ENCODE results near the gene SIPA1L3.
"Not testable (repeated sequence)": the region's sequence is repeated elsewhere in the genome, so short reads cannot be mapped to it uniquely, and the experiment has no call there.

SIPA1L3 gene

DNA sequence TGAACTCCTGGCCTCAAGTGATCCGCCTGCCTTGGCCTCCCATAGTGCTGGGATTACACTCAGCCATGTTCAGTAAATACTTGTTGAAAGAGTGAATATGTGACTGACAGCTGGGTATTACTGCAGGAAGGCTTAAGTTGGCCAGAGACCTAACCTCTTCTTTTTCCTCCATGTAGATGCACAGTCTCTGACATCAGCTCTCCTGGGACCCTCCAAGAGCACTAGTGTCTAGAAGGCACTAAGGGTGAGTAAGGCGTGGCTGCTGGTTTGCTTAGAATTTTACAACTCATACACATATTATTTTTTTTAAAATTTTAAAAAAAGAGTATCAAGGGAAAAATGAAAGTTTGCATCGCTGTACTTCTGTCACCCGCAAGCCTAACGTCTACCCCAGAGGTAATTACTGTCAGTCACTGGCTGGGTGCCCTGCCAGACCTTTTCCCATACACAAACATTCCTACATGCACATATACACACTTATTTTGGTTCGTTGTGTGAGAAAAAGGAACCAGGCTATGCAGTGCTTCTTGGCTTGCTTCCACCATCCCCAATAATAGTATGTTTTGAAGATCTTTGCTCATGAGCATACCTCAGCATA lies 122.0 kb downstream of the SIPA1L3 start:
- no peak for DNase-seq (ENCODE audit: low read depth)
- TF ChIP-seq, protein P1, sequence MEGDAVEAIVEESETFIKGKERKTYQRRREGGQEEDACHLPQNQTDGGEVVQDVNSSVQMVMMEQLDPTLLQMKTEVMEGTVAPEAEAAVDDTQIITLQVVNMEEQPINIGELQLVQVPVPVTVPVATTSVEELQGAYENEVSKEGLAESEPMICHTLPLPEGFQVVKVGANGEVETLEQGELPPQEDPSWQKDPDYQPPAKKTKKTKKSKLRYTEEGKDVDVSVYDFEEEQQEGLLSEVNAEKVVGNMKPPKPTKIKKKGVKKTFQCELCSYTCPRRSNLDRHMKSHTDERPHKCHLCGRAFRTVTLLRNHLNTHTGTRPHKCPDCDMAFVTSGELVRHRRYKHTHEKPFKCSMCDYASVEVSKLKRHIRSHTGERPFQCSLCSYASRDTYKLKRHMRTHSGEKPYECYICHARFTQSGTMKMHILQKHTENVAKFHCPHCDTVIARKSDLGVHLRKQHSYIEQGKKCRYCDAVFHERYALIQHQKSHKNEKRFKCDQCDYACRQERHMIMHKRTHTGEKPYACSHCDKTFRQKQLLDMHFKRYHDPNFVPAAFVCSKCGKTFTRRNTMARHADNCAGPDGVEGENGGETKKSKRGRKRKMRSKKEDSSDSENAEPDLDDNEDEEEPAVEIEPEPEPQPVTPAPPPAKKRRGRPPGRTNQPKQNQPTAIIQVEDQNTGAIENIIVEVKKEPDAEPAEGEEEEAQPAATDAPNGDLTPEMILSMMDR (IDR thresholded peaks at IDR 0.05; ENCODE audit: control insufficient read depth, insufficient read depth, low read depth, low read length, missing control alignments) = no peak
- H3K4me3 ChIP-seq (ENCODE audit: control insufficient read depth, low read depth, low read length) = no peak overlapping the region

DNA sequence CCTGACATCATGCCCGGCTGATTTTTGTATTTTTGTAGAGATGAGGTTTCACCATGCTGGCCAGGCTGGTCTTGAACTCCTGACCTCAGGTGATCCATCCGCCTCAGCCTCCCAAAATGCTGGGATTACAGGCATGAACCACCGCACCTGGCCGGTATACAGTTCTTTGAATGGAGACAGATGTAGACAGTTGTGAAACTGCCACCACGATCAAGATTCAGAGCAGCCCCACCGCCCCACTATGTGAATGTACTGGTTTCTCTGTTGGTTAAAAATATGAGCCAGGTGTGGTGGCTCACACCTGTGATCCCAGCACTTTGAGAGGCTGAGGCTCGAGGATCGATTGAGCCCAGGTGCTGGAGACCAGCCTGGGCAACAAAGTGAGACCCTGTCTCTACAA lies 123.0 kb downstream of the SIPA1L3 start:
- not testable (repeated sequence) for DNase-seq (ENCODE audit: low read depth); H3K4me3 ChIP-seq (ENCODE audit: control insufficient read depth, low read depth, low read length)

DNA sequence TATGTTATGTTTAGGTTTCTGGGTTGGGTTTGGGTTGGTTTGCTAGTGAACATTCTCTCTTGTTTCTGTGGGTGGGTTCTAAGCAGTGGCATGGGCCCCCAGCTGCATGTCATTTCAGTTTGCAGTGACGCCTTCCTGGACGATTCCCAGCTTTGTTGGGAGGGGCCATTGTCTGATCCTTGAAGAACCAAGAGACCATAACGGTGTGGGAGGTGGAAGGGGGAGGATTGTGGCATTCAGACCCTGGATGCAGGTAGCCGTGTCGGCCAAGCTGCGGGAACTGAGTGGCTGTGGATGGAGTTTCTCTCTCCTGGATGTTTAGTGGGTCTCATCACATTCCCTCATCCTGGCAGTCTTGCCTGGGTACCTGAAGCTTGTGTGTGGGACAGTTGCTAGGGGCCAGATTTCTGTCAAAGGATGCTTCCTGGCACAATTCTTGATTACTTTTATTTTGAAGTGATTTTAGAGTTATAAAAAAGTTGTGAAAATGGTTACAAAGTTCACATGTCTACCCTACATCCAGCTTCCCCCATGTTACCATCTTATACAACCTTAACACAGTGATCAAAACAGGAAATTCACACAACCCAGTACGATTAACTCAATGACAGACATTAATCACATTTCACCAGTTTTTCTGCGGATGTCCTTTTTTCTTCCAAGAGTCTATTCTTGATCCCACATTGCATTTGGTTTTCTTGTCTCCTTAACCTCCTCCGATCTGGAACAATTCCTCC lies 123.8 kb downstream of the SIPA1L3 start:
- no peak overlapping the region for H3K4me3 ChIP-seq (ENCODE audit: control insufficient read depth, low read depth, low read length)
- DNase-seq (ENCODE audit: low read depth) = no peak
- TF ChIP-seq, protein P1 (IDR thresholded peaks at IDR 0.05; ENCODE audit: control insufficient read depth, insufficient read depth, low read depth, low read length, missing control alignments) = no peak

DNA sequence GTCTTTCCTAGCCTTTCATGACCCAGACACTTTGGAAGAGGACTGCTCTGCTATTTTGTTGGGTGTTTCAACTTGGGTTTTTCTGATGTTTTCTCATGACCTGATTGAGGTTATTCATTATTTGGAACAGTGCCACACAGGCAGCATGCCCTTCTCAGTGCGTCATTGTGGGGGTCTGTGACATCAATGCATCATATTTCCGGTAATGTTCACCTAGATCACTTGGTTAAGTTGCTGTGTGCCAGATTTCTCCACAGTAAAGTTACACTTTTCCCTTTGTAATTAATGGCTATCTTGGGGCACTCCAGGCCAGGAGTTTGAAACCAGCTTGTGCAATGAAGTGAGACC lies 124.4 kb downstream of the SIPA1L3 start:
- DNase-seq (ENCODE audit: low read depth) = no peak
- no peak overlapping the region for H3K4me3 ChIP-seq (ENCODE audit: control insufficient read depth, low read depth, low read length)
- TF ChIP-seq, protein P1 (IDR thresholded peaks at IDR 0.05; ENCODE audit: control insufficient read depth, insufficient read depth, low read depth, low read length, missing control alignments) = no peak

DNA sequence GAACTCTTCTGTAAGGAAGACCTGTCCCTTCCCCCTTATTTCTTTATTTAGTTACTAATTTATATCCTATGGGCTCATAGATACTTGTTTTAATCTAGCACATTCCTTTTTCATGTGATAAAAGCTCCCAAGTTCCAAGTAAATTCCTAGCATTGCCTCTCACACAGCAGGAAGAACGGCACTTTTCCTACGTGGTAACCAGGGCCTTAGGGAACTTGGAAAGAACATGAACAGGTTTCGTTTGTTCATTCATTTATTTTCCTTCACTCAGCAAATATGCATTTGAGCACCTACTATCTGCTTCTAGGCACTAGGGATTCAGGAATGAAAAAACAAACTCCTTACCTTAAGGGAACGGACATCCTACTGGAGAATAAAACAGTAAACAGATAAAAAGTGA lies 125.1 kb downstream of the SIPA1L3 start:
- H3K4me3 ChIP-seq (ENCODE audit: control insufficient read depth, low read depth, low read length) = no peak overlapping the region
- TF ChIP-seq, protein P1 (IDR thresholded peaks at IDR 0.05; ENCODE audit: control insufficient read depth, insufficient read depth, low read depth, low read length, missing control alignments) = no peak
- DNase-seq (ENCODE audit: low read depth) = no peak

DNA sequence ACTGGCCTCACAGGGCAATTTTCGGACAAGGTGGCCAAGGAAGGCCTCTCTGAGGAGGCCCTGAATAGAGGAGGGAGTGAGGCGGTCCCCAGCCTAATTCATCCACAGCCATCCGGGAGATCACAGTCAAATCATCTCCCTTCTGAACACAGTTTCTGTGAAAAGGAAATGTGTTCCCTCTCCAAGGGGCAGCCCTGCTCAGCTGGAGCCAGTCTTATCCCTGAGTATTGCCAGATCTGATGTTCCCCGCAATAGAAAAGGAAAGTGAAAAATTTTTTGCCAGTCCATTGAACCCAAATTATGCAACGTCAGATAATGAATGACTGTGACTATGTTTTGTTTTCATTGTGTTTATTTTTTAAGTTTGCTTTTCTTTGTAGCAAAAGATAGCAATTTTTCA lies 125.9 kb downstream of the SIPA1L3 start:
- no peak overlapping the region for H3K4me3 ChIP-seq (ENCODE audit: control insufficient read depth, low read depth, low read length)
- no peak for DNase-seq (ENCODE audit: low read depth)
- TF ChIP-seq, protein P1 (IDR thresholded peaks at IDR 0.05; ENCODE audit: control insufficient read depth, insufficient read depth, low read depth, low read length, missing control alignments) = no peak

DNA sequence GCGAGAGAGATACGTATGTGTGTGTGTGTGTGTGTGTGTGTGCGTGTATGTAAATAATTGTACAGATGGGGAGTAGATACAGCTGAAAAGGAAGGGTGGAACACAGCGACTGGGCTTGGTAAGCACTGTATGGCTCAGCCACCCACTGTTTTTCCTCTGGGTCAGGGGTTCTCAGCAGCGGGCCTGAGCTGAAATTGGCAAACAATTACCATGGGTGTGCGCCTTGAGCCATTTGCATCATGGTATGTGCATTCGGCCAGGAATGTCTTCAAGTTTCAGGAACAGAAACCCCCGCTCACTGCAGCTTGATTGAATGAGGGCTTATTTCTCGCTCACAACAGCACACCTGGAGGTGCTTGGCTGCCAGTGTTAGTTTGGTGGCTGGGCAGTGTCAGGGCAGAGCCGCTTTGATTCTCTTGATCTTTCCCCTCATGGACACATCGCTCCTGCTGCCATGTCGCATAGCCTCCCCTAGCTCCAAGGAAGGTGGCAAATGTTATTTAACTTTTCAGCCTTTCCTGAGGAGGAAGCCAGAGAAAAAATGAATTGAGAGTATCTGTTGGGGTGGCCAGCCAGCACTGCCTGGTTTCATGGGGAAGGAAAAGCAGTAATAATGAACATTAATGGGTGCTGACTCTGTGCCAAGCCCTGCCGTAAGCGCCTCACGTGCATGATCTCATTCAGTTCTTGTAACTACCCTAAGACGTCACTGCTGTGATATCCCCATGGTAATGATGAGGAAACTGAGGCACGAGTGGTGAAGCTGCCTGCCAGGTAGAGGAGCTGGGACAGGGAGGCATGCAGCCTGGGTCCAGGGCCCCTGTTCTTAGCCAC lies 126.9 kb downstream of the SIPA1L3 start:
- no peak overlapping the region for H3K4me3 ChIP-seq (ENCODE audit: control insufficient read depth, low read depth, low read length)
- DNase-seq (ENCODE audit: low read depth) = no peak
- TF ChIP-seq, protein P1 (IDR thresholded peaks at IDR 0.05; ENCODE audit: control insufficient read depth, insufficient read depth, low read depth, low read length, missing control alignments) = no peak

Measured in AG09309 (cell line).